ENCODE results near the gene TAPBPL.
"Not testable (repeated sequence)": the region's sequence is repeated elsewhere in the genome, so short reads cannot be mapped to it uniquely, and the experiment has no call there.

Gene TAPBPL

DNA sequence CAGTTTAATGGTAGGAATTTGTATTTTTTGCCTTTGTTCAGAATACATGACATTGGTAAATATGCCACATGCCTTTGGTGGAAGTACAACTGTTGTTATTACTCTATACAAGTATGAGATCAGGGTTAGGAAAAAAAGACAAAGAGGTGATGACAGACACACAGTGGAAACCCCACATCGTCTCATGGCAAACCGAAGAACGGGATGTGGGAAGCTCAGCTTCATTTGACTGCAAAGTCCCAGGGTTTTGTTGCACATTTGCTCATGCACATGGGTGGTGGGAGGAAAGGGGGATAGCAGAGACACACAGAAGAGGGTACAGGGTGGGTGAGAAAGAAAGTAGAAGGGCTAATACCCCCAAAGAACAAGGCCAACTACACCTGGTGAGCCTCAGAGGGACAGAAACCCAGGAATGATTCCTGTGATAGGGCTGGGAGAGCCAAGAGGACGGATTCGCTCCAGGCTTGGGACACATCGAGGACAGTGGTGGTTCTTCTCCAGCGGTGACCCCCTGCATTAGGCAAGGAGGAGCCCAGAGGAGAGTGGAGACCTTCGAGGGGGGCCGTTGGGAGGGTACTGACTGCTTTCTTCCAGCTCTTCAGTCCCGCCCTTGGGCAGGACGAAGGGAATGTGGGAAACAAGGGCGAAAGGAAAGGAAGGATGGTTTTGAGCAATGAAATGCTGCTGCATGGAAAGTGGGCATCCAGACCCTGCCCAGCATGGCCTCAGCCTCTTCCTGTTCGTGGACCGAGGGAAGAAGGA lies 10.6 kb downstream of the TAPBPL start:
- DNase-seq = peak in 1 of 5 donors; percentile 36

DNA sequence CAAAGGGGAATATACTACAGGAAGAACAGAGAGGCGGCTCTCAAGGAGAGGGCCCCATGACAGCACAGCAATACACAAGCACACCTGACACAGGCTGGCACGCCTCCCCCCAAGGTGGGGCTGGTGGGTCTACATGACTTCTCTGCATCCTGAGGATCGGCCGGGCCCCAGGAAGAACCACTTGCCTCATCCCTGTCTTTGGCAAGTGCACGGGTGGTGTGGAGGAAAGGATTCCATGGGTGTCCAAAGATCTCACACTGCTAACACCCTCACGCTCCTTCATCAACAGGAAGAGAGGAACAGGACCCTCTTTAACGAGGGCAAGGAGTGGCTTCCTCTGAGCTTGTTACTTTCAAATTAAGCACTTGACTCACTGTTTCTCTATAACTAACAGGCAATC lies 11.4 kb downstream of the TAPBPL start:
- peak in 1 of 5 donors; percentile 39 for DNase-seq

- DNase-seq = no peak
These were observed 12.0 kb downstream of the TAPBPL start for GRCh38 chr12:6463858-6464257.

DNA sequence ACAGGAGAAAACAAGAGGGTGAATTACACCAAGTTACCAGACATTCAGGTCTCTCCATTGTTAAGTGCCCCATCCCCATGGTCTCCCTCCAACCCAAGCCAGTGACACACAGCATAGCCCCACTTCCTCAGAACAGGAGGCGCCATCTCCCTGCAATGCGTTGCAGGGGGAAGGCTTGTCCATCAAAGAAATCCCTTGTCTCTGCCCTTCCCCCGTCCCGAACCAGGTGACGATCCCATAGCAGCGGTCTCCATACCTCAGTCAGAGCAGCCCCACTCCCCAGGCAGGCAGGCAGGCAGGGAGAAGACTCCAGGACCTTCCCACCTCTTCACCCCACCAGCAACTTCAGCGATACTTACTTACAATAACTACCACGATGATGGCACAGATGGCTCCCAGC lies 12.7 kb downstream of the TAPBPL start:
- DNase-seq = no peak

GRCh38 chr12:6465467-6466183 lies 13.8 kb downstream of the TAPBPL start:
- DNase-seq = peak in 3 of 5 donors; percentile 19 to 56 (median 48)

GRCh38 chr12:6466184-6466573 lies 14.3 kb downstream of the TAPBPL start:
- no peak for DNase-seq

GRCh38 chr12:6466751-6467150 lies 14.9 kb downstream of the TAPBPL start:
- not testable (repeated sequence) for DNase-seq

- not testable (repeated sequence) for DNase-seq
These were observed 15.9 kb downstream of the TAPBPL start for GRCh38 chr12:6467571-6468282.

- no peak for DNase-seq
These were observed 16.4 kb downstream of the TAPBPL start for GRCh38 chr12:6468283-6468575.

GRCh38 chr12:6469092-6469491 lies 17.2 kb downstream of the TAPBPL start:
- no peak for DNase-seq

DNA sequence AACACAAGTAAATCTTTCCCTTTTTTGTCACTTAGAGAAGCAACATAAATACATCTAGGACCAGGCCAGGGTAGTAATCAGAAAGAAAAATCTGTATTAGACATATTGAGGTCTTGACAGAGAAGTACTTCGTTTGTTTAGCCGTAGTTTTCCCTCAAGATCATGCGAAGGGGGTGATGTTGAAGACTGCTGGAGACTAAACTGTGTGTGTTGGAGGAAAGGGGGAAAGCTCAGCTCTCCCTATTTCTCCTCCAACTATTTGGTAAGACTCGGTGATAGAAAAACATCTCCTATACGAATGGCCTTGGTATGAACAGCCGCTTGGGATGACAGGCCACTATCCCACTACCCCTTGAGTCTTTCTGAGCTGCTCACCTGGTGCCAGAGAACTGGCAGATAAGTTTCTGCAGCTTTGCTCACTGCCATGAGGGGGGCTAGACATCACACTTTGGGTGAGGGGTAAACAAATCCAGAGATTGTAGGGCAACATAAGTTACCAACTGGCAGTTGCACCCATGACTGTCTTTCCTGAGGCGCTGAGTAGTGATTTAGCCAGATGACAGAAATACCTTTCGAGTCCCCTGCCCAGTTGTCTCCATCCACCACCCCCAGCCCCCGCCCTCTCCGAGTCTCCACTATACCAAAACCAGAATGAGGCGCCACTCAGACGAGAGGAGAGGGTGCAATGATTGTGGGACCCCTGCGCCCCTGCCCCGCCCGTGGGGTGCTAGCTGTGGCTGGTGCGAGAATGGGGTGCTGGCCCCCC lies 17.9 kb downstream of the TAPBPL start:
- no peak for DNase-seq

- DNase-seq = peak; percentile 94 to 99 (median 97)
These were observed 18.7 kb downstream of the TAPBPL start, which contains the start of gene VAMP1 for GRCh38 chr12:6470375-6471163. TSS of gene VAMP1 (minus strand) at chr12:6470677. CDS start at chr12:6470531, 146 bp downstream.

DNA sequence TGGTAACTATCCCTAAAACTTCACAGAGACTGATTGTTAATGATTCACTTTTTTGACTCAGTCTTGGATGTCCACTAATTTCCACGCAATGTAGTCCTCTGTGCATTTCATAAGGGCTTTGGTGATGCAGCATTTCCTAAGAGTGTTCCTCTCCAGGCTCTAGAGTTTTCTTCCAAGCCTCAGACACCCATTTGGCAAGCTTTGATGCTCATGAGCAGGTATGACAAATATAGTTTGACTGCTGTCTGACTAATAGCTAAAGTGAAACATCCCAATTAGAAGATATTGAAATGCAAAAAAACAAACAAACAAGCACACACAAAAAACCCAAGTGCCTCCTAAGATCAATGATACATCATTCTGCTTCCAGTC lies 20.1 kb downstream of the TAPBPL start:
- no peak for DNase-seq

DNA sequence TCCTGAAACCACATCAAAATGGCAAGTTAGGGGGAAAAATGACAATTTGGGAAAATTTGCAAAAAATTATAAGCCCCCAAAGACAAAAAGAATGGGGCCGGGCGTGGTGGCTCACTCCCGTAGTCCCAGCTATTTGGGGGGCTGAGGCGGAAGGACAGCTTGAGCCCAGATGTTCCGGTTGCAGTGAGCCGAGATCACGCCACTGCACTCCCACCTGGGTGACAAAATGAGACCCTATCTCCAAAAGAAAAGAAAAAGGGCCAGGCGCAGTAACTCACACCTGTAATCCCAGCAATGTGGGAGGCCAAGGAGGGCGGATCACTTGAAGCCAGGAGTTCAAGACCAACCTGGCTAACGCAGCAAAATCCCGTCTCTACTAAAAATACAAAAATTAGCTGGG lies 20.6 kb downstream of the TAPBPL start:
- DNase-seq = no peak

DNA sequence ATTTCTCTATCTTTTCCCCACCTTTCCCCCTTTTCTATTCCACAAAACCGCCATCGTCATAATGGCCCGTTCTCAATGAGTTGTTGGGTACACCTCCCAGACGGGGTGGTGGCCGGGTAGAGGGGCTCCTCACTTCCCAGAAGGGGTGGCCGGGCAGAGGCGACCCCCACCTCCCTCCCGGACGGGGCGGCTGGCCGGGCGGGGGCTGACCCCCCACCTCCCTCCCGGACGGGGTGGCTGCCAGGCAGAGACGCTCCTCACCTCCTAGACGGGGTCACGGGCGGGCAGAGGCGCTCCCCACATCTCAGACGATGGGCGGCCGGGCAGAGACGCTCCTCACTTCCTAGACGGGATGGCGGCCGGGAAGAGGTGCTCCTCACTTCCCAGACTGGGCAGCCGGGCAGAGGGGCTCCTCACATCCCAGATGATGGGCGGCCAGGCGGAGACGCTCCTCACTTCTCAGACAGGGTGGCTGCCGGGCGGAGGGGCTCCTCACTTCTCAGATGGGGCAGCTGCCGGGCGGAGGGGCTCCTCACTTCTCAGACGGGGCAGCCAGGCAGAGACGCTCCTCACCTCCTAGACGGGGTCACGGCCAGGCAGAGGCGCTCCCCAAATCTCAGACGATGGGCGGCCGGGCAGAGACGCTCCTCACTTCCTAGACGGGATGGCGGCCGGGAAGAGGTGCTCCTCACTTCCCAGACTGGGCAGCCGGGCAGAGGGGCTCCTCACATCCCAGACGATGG lies 23.6 kb downstream of the TAPBPL start:
- DNase-seq = not testable (repeated sequence)

DNA sequence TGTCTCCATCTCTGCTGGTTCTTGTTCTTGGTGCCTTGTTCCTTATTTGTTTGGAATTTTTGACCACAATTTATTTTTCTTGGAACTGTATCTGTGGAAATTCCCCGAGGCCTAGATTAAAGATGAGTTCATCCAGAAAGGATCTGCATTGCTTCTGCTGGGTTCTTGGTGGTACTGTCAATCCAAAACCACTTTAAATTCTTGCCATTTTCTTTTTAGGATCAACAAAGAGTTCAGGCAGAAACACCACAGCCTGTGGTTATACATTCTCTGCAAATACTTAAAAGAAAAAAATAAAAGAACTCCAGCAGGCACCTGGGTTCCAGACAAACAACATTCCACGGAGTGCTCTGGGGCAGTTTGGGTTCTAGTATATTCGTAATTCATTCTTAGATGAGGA lies 24.6 kb downstream of the TAPBPL start:
- DNase-seq = no peak

DNA sequence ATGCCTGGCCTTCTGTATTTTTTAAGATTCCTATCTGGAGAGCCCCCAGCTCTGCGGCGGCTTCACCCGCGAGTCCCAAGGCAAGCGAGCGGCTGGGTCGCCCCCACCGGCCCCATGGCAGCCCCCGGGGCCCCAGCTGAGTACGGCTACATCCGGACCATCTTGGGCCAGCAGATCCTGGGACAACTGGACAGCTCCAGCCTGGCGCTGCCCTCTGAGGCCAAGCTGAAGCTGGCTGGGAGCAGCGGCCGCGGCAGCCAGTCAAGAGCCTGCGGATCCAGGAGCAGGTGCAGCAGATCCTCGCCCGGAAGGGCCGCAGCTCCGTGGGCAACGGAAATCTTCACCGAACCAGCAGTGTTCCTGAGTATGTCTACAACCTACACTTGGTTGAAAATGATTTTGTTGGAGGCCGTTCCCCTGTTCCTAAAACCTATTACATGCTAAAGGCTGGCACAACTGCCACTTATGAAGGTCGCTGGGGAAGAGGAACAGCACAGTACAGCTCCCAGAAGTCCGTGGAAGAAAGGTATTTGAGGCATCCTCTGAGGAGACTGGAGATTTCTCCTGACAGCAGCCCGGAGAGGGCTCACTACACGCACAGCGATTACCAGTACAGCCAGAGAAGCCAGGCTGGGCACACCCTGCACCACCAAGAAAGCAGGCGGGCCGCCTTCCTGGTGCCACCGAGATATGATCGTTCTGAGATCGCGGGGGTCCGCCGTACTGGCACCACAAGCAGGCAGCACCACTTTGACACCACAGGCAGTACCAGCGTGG lies 25.9 kb downstream of the TAPBPL start:
- DNase-seq = not testable (repeated sequence)

DNA sequence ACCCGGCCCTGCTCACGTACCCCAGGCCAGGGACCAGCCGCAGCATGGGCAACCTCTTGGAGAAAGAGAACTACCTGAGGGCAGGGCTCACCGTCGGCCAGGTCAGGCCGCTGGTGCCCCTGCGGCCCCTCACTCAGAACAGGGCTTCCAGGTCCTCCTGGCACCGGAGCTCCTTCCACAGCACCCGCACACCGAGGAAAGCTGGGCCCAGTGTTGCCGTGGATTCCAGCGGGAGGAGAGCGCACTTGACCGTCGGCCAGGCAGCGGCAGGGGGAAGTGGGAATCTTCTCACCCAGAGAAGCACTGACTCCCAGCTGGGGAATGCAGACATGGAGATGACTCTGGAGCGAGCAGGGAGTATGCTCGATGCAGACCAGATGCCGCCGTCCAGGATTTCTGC lies 26.6 kb downstream of the TAPBPL start:
- no peak for DNase-seq

DNA sequence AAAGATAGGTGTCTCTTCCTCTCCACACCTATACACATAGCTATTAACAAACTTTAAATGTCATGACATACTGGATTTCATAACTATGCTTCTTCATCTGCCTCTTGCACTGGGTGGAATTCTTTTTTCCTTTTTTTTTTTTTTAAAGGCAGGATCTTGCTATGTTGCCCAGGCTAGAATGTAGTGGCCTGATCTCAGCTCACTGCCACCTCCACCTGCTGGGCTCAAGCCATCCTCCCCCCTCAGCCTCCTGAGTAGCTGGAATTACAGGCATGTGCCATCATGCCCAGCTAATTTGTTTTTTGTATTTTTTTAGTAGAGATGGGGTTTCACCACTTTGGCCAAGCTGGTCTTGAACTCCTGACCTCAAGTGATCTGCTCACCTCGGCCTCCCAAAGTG lies 36.4 kb downstream of the TAPBPL start:
- no peak for DNase-seq

DNA sequence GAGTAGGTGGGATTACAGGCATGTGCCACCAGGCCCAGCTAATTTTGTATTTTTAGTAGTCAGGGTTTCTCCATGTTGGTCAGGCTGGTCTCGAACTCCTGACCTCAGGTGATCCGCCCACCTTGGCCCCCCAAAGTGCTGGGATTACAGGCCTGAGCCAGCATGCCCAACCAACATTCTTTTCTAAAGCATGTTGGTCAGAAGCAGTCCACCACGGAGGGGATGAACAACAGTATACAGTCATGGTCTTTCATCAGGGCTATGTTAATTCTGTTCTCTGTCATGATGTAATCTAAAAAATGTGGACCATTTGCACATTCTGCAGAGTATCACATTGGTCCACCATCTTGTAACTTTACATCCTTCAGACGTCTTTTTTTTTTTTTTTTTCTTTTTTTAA lies 37.6 kb downstream of the TAPBPL start:
- DNase-seq = no peak

- not testable (repeated sequence) for DNase-seq
These were observed 38.8 kb downstream of the TAPBPL start for GRCh38 chr12:6490673-6491072.

Data from T-helper 1 cell (primary cell).